Measurements from ENCODE around the gene UVRAG.

The UVRAG gene

GRCh38 chr11:76026281-76026680 is 211.3 kb downstream of the UVRAG start:
- ChIA-PET POLR2A (no interaction called here), CTCF (interaction anchor here (0.7 kb wide), 1 partner anchor 292 kb away, joined by 3 read pairs; no protein-coding TSS in a partner anchor)

GRCh38 chr11:76026862-76027261 is 211.9 kb downstream of the UVRAG start:
- no peaks in the 10 kb centered on the region for H3K9me3 ChIP-seq (ENCODE audit: control insufficient read depth, insufficient read depth, low read depth, low read length)
- H3K4me3 ChIP-seq (ENCODE audit: low read depth, low read length): no peak overlapping the region
- POLR2A ChIA-PET: no interaction called here
- H3K27ac ChIP-seq (ENCODE audit: extremely low read depth, low read depth, low read length): no peak overlapping the region
- TF ChIP-seq ZNF707 (tag by site-specific recombination; IDR thresholded peaks at IDR 0.05) (no peak), ZNF692 (tag by site-specific recombination; IDR thresholded peaks at IDR 0.05) (no peak), ZNF133 (tag by site-specific recombination; IDR thresholded peaks at IDR 0.05) (no peak), ATF2 (tag by site-specific recombination; IDR thresholded peaks at IDR 0.05; ENCODE audit: low read depth) (peak; percentile 50; the same call in 1 of the 2 replicates), ZNF558 (tag by site-specific recombination; IDR thresholded peaks at IDR 0.05) (0 out of 2 replicates have a peak, but pooled peaks have one; percentile 17), ZNF23 (tag by site-specific recombination; IDR thresholded peaks at IDR 0.05; ENCODE audit: borderline replicate concordance) (no peak)
- no peaks in the 10 kb centered on the region for H3K36me3 ChIP-seq (ENCODE audit: control insufficient read depth in 2 of 2, insufficient read depth in 1 of 2, low read length in 2 of 2)
- CTCF ChIA-PET: no interaction called here
- H3K4me1 ChIP-seq (ENCODE audit: control insufficient read depth, insufficient read depth, low read length): no peaks in the 10 kb centered on the region

More at GRCh38 chr11:76026281-76026680, 211.3 kb downstream of the UVRAG start:
- no peaks in the 10 kb centered on the region for H3K9me3 ChIP-seq (ENCODE audit: control insufficient read depth, insufficient read depth, low read depth, low read length)
- no peak for TF ChIP-seq ZNF214 (tag by site-specific recombination; IDR thresholded peaks at IDR 0.05; ENCODE audit: borderline replicate concordance)
- no peak for TF ChIP-seq ZNF548 (tag by site-specific recombination; IDR thresholded peaks at IDR 0.05)
- TF ChIP-seq ZNF621 (tag by site-specific recombination; IDR thresholded peaks at IDR 0.05): no peak
- no peak for TF ChIP-seq ZNF549 (tag by site-specific recombination; IDR thresholded peaks at IDR 0.05)
- TF ChIP-seq ZNF600 (tag by site-specific recombination; IDR thresholded peaks at IDR 0.05): no peak
- no peak for TF ChIP-seq ZNF707 (tag by site-specific recombination; IDR thresholded peaks at IDR 0.05)
- TF ChIP-seq PATZ1 (tag by site-specific recombination; IDR thresholded peaks at IDR 0.05): no peak
- no peak for TF ChIP-seq ZBTB17 (tag by site-specific recombination; IDR thresholded peaks at IDR 0.05)
- TF ChIP-seq ZFP3 (tag by site-specific recombination; IDR thresholded peaks at IDR 0.05; ENCODE audit: low read depth): no peak
- no peak for TF ChIP-seq ZNF416 (tag by site-specific recombination; IDR thresholded peaks at IDR 0.05)
- no peak for TF ChIP-seq ZNF596 (tag by site-specific recombination; IDR thresholded peaks at IDR 0.05)
- TF ChIP-seq BCL11A (tag by site-specific recombination; IDR thresholded peaks at IDR 0.05; ENCODE audit: low read depth): no peak
- no peak for TF ChIP-seq GLIS1 (tag by site-specific recombination; IDR thresholded peaks at IDR 0.05)
- no peak for TF ChIP-seq ZNF366 (tag by site-specific recombination; conservative IDR thresholded peaks at IDR 0.05)
- no peak for TF ChIP-seq ZNF561 (tag by site-specific recombination; IDR thresholded peaks at IDR 0.05; ENCODE audit: borderline replicate concordance)
- no peak for TF ChIP-seq ZNF362 (tag by site-specific recombination; IDR thresholded peaks at IDR 0.05)
- no peak for TF ChIP-seq KLF10 (tag by site-specific recombination; IDR thresholded peaks at IDR 0.05)
- TF ChIP-seq GLI2 (tag by site-specific recombination; IDR thresholded peaks at IDR 0.05; ENCODE audit: borderline replicate concordance, low read depth): no peak
- TF ChIP-seq GLI4 (tag by site-specific recombination; IDR thresholded peaks at IDR 0.05): no peak
- no peaks in the 10 kb centered on the region for H3K36me3 ChIP-seq (ENCODE audit: control insufficient read depth in 2 of 2, insufficient read depth in 1 of 2, low read length in 2 of 2)
- H3K27ac ChIP-seq (ENCODE audit: extremely low read depth, low read depth, low read length): no peak overlapping the region
- no peaks in the 10 kb centered on the region for H3K4me1 ChIP-seq (ENCODE audit: control insufficient read depth, insufficient read depth, low read length)
- H3K4me3 ChIP-seq (ENCODE audit: low read depth, low read length): no peak overlapping the region

All from HEK293 (cell line).